ENCODE data around the gene SBF2.

The SBF2 gene

GRCh38 chr11:9886595-9886994 is 407.4 kb downstream of the SBF2 start:
- Histone ChIP-seq H3K9ac (ENCODE audit: low read depth, low read length) (no peak overlapping the region), H3K9me3 (ENCODE audit: control insufficient read depth, insufficient read depth, low read length) (no peaks in the 10 kb centered on the region), H3K27ac (ENCODE audit: low read depth, low read length) (no peak overlapping the region), H3K36me3 (ENCODE audit: control insufficient read depth, insufficient read depth, low read length) (no peaks in the 10 kb centered on the region), H3K4me3 (ENCODE audit: low read depth, low read length) (no peak overlapping the region), H3K27me3 (ENCODE audit: control insufficient read depth, insufficient read depth, low read length) (no peaks in the 10 kb centered on the region), H3K4me1 (ENCODE audit: control insufficient read depth, insufficient read depth, low read length) (peaks cover 9% of the 10 kb centered on the region)

- Histone ChIP-seq H3K27me3 (ENCODE audit: control insufficient read depth, insufficient read depth, low read length) (no peaks in the 10 kb centered on the region), H3K4me3 (ENCODE audit: low read depth, low read length) (no peak overlapping the region), H3K4me1 (ENCODE audit: control insufficient read depth, insufficient read depth, low read length) (peaks cover 9% of the 10 kb centered on the region), H3K9ac (ENCODE audit: low read depth, low read length) (no peak overlapping the region), H3K9me3 (ENCODE audit: control insufficient read depth, insufficient read depth, low read length) (no peaks in the 10 kb centered on the region), H3K36me3 (ENCODE audit: control insufficient read depth, insufficient read depth, low read length) (no peaks in the 10 kb centered on the region), H3K27ac (ENCODE audit: low read depth, low read length) (no peak overlapping the region)
Observed at GRCh38 chr11:9884601-9885000, 409.4 kb downstream of the SBF2 start.

GRCh38 chr11:9880657-9881056 is 413.4 kb downstream of the SBF2 start:
- Histone ChIP-seq H3K9ac (ENCODE audit: low read depth, low read length) (no peak overlapping the region), H3K27me3 (ENCODE audit: control insufficient read depth, insufficient read depth, low read length) (no peaks in the 10 kb centered on the region), H3K9me3 (ENCODE audit: control insufficient read depth, insufficient read depth, low read length) (no peaks in the 10 kb centered on the region), H3K4me1 (ENCODE audit: control insufficient read depth, insufficient read depth, low read length) (peaks cover 5% of the 10 kb centered on the region; the same call in 1 of the 2 replicates), H3K36me3 (ENCODE audit: control insufficient read depth, insufficient read depth, low read length) (no peaks in the 10 kb centered on the region), H3K4me3 (ENCODE audit: low read depth, low read length) (no peak overlapping the region), H3K27ac (ENCODE audit: low read depth, low read length) (no peak overlapping the region)

- H3K9me3 ChIP-seq (ENCODE audit: control insufficient read depth, insufficient read depth, low read length): no peaks in the 10 kb centered on the region
- H3K4me3 ChIP-seq (ENCODE audit: low read depth, low read length): no peak overlapping the region
- 0 out of 2 replicates have a peak, but pooled peaks cover 3% of the 10 kb centered on the region for H3K4me1 ChIP-seq (ENCODE audit: control insufficient read depth, insufficient read depth, low read length)
- no peak overlapping the region for H3K27ac ChIP-seq (ENCODE audit: low read depth, low read length)
- no peak overlapping the region for H3K9ac ChIP-seq (ENCODE audit: low read depth, low read length)
- H3K36me3 ChIP-seq (ENCODE audit: control insufficient read depth, insufficient read depth, low read length): no peaks in the 10 kb centered on the region
- no peaks in the 10 kb centered on the region for H3K27me3 ChIP-seq (ENCODE audit: control insufficient read depth, insufficient read depth, low read length)
Observed at GRCh38 chr11:9878936-9879335, 415.1 kb downstream of the SBF2 start.

- H3K27me3 ChIP-seq (ENCODE audit: control insufficient read depth, insufficient read depth, low read length): no peaks in the 10 kb centered on the region
- no peak overlapping the region for H3K9ac ChIP-seq (ENCODE audit: low read depth, low read length)
- H3K36me3 ChIP-seq (ENCODE audit: control insufficient read depth, insufficient read depth, low read length): no peaks in the 10 kb centered on the region
- 0 out of 2 replicates have a peak, but pooled peaks cover 3% of the 10 kb centered on the region for H3K4me1 ChIP-seq (ENCODE audit: control insufficient read depth, insufficient read depth, low read length)
- no peak overlapping the region for H3K4me3 ChIP-seq (ENCODE audit: low read depth, low read length)
- H3K27ac ChIP-seq (ENCODE audit: low read depth, low read length): no peak overlapping the region
- peaks cover 9% of the 10 kb centered on the region; the same call in 1 of the 2 replicates for H3K9me3 ChIP-seq (ENCODE audit: control insufficient read depth, insufficient read depth, low read length)
Observed at GRCh38 chr11:9876331-9876730, 417.7 kb downstream of the SBF2 start.

- Histone ChIP-seq H3K36me3 (ENCODE audit: control insufficient read depth, insufficient read depth, low read length) (no peaks in the 10 kb centered on the region), H3K27ac (ENCODE audit: low read depth, low read length) (no peak overlapping the region), H3K4me3 (ENCODE audit: low read depth, low read length) (no peak overlapping the region), H3K27me3 (ENCODE audit: control insufficient read depth, insufficient read depth, low read length) (no peaks in the 10 kb centered on the region), H3K4me1 (ENCODE audit: control insufficient read depth, insufficient read depth, low read length) (0 out of 2 replicates have a peak, but pooled peaks cover 3% of the 10 kb centered on the region), H3K9me3 (ENCODE audit: control insufficient read depth, insufficient read depth, low read length) (peaks cover 9% of the 10 kb centered on the region; the same call in 1 of the 2 replicates), H3K9ac (ENCODE audit: low read depth, low read length) (no peak overlapping the region)
Observed at GRCh38 chr11:9875862-9876261, 418.2 kb downstream of the SBF2 start.

GRCh38 chr11:9875399-9875798 is 418.6 kb downstream of the SBF2 start:
- Histone ChIP-seq H3K9me3 (ENCODE audit: control insufficient read depth, insufficient read depth, low read length) (peaks cover 9% of the 10 kb centered on the region; the same call in 1 of the 2 replicates), H3K27ac (ENCODE audit: low read depth, low read length) (no peak overlapping the region), H3K4me3 (ENCODE audit: low read depth, low read length) (no peak overlapping the region), H3K36me3 (ENCODE audit: control insufficient read depth, insufficient read depth, low read length) (no peaks in the 10 kb centered on the region), H3K27me3 (ENCODE audit: control insufficient read depth, insufficient read depth, low read length) (no peaks in the 10 kb centered on the region), H3K9ac (ENCODE audit: low read depth, low read length) (no peak overlapping the region), H3K4me1 (ENCODE audit: control insufficient read depth, insufficient read depth, low read length) (0 out of 2 replicates have a peak, but pooled peaks cover 3% of the 10 kb centered on the region)

- Histone ChIP-seq H3K36me3 (ENCODE audit: control insufficient read depth, insufficient read depth, low read length) (no peaks in the 10 kb centered on the region), H3K27ac (ENCODE audit: low read depth, low read length) (no peak overlapping the region), H3K27me3 (ENCODE audit: control insufficient read depth, insufficient read depth, low read length) (no peaks in the 10 kb centered on the region), H3K4me1 (ENCODE audit: control insufficient read depth, insufficient read depth, low read length) (0 out of 2 replicates have a peak, but pooled peaks cover 3% of the 10 kb centered on the region), H3K9ac (ENCODE audit: low read depth, low read length) (no peak overlapping the region), H3K9me3 (ENCODE audit: control insufficient read depth, insufficient read depth, low read length) (peaks cover 9% of the 10 kb centered on the region; the same call in 1 of the 2 replicates), H3K4me3 (ENCODE audit: low read depth, low read length) (no peak overlapping the region)
Observed at GRCh38 chr11:9874466-9874865, 419.6 kb downstream of the SBF2 start.

- H3K4me1 ChIP-seq (ENCODE audit: control insufficient read depth, insufficient read depth, low read length): peaks cover 1% of the 10 kb centered on the region; the same call in 1 of the 2 replicates
- H3K9ac ChIP-seq (ENCODE audit: low read depth, low read length): no peak overlapping the region
- H3K4me3 ChIP-seq (ENCODE audit: low read depth, low read length): no peak overlapping the region
- peaks cover 9% of the 10 kb centered on the region; the same call in 1 of the 2 replicates for H3K9me3 ChIP-seq (ENCODE audit: control insufficient read depth, insufficient read depth, low read length)
- no peaks in the 10 kb centered on the region for H3K36me3 ChIP-seq (ENCODE audit: control insufficient read depth, insufficient read depth, low read length)
- H3K27me3 ChIP-seq (ENCODE audit: control insufficient read depth, insufficient read depth, low read length): no peaks in the 10 kb centered on the region
- no peak overlapping the region for H3K27ac ChIP-seq (ENCODE audit: low read depth, low read length)
Observed at GRCh38 chr11:9868641-9869040, 425.4 kb downstream of the SBF2 start.

DNA sequence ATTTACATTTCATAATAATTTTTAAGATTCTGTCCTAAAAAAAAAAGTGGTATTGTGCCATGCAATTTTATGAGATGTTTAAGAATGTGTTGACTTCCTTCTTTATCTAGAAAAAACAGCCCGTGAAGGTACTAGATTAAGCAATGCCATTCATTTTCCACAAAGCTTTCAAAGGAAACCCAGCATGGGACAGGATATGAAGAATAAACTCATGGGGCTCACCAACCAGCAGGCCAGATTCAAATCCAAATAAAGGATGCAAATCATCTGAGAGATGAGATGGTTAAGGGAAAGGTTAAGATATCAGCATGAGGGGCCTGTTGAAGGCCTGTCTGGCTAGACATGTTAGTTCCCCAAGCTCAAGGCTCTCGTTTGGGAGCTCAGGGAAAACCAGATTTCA is 431.0 kb downstream of the SBF2 start:
- Histone ChIP-seq H3K36me3 (ENCODE audit: control insufficient read depth, insufficient read depth, low read length) (no peaks in the 10 kb centered on the region), H3K9ac (ENCODE audit: low read depth, low read length) (no peak overlapping the region), H3K27ac (ENCODE audit: low read depth, low read length) (peak overlapping the region; percentile 85), H3K4me3 (ENCODE audit: low read depth, low read length) (no peak overlapping the region), H3K27me3 (ENCODE audit: control insufficient read depth, insufficient read depth, low read length) (no peaks in the 10 kb centered on the region), H3K4me1 (ENCODE audit: control insufficient read depth, insufficient read depth, low read length) (peaks cover 38% of the 10 kb centered on the region), H3K9me3 (ENCODE audit: control insufficient read depth, insufficient read depth, low read length) (no peaks in the 10 kb centered on the region)

DNA sequence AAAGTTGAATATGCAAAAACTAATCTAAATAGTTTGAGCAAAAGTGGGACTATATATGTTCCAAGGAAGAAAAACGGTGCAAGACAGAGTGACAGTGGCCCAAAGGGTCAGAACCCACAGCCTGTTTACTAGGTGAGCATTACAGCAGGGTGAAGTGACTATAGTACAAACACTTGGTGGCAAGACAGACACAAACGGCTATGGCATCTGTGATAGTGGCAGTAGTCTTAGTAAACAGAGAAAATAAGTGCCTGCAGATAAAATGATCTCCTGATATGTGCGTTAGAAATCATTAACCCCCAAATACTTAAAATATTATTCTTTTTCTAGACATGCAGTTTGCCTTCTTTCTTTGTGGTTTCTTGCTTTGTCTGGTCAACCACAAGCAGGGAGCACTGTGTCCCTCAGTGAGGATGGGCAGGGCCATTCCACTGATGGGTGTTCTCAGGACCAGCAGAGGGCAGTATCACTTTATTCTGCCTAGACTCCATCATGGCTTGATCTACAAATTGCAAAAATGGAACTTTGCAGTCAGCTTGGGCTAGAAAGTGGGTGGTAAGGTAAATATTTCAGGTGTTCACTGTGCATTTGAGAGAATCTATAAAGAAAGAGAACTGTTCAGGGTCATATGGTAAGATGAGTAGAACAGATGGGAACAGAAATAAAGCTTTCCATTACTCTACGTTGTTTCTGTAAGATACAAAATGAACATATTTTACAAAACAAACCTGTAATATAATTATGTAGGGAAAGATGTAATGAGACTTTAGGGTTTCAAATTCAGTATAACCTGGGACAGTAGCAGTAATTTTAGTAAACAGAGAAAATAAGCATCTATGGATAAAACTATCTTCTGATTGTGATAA is 431.9 kb downstream of the SBF2 start:
- no peaks in the 10 kb centered on the region for H3K9me3 ChIP-seq (ENCODE audit: control insufficient read depth, insufficient read depth, low read length)
- no peak overlapping the region for H3K9ac ChIP-seq (ENCODE audit: low read depth, low read length)
- H3K27ac ChIP-seq (ENCODE audit: low read depth, low read length): peak overlapping the region; percentile 37
- H3K4me1 ChIP-seq (ENCODE audit: control insufficient read depth, insufficient read depth, low read length): peaks cover 47% of the 10 kb centered on the region
- H3K4me3 ChIP-seq (ENCODE audit: low read depth, low read length): no peak overlapping the region
- no peaks in the 10 kb centered on the region for H3K36me3 ChIP-seq (ENCODE audit: control insufficient read depth, insufficient read depth, low read length)
- H3K27me3 ChIP-seq (ENCODE audit: control insufficient read depth, insufficient read depth, low read length): no peaks in the 10 kb centered on the region
